ENCODE data around the gene EXOC1. TPM values are rescaled to one million over a fixed set of nuclear protein-coding genes. Genes with fewer than 3 reads are reported as not detected.

Gene EXOC1
- total RNA-seq, 1 experiment from 2014 or later = 16.0 TPM

Other genes with a start within 250 kb of the EXOC1 start
- gene NMU, start 217.3 kb upstream of the EXOC1 start, total RNA-seq (2014; rRNA removed; shearing (Covaris generic); ENCODE audit: low replicate concordance) = not detected in 2 replicates
- not detected in 2 replicates for gene EXOC1L, start 33.9 kb upstream of the EXOC1 start, total RNA-seq (2014; rRNA removed; shearing (Covaris generic); ENCODE audit: low replicate concordance)
- gene CEP135, start 95.3 kb downstream of the EXOC1 start, total RNA-seq (2014; rRNA removed; shearing (Covaris generic); ENCODE audit: low replicate concordance) = 1.2 and 8.6 TPM in 2 replicates

Measured in MG63 (cell line).